Transverse colon (tissue), 3 donors: ENCODE results near the gene SORL1-AS1.

Experiments used
- CTCF ChIP-seq, 5 experiments: fragments of 200-600 bp in 3 of 5; fragments of 450-650 bp in 2 of 5; sonication (generic) in 3 of 5; IDR thresholded peaks; 1 replicate in 2 of 5; 2 replicates in 3 of 5; pipeline ENCODE4 v1.5.1; 2016 to 2017; ENCODE audit warnings: antibody characterized with exemption in 5 of 5, inconsistent platforms in 3 of 5, mild to moderate bottlenecking in 2 of 5, moderate library complexity in 1 of 5
- POLR2A ChIP-seq: fragments of 450-650 bp; IDR thresholded peaks from one replicate; pipeline ENCODE4 v1.6.1; 2016; ENCODE audit warnings: antibody characterized with exemption, mild to moderate bottlenecking, moderate library complexity

DNA sequence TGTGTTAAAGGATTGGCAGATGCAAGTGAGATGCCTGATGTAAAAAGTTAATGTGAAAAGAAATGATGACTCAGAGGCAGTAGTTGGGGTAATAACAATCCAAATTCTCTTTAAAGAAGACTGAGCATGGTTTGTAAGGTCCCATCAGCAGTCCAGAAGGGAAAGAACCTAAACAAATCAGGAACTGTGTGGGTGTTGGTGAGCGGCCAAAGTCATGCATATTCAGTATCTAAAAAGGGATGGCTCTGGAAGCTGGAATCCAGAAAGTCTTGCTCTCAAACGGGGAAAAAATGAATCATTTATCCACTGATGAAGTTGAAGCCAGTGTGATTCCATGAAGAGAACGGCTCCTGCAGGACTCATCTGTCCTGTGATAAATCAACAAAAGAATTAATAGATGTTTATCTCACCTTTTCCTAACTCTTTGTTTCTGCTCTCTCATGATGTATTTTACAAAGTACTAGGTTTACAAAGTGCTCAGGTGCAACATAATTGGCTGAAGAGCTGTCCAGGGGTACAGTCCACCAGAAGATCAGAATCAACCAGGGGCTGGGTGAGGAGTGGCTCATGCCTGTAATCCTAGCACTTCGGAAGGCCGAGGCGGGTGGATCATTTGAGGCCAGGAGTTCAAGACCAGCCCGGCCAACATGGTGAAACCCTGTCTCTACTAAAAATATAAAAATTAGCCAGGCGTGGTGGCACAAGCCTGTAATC lies 20.5 kb upstream of the SORL1-AS1 start:
- TF ChIP-seq CTCF (IDR thresholded peaks at IDR 0.05) (no peak), POLR2A (no peak)
